Epidermal melanocyte (primary cell): ENCODE results near the gene ISLR2.
A peak's percentile ranks its signal among the peaks of the same experiment; 100 is the strongest.
"Not testable (repeated sequence)": the region's sequence is repeated elsewhere in the genome, so short reads cannot be mapped to it uniquely, and the experiment has no call there.

Experiments
- DNase-seq: peaks from one replicate; pipeline ENCODE4 v3.0.0; 2011; ENCODE audit warnings: low spot score; ENCODE audit not compliant: insufficient read length

ISLR2 gene

GRCh38 chr15:74130155-74130848, at the start of gene ISLR2:
Gene ISLR2 (plus strand): TSS chr15:74130586. CDS start chr15:74132755, 2,169 bp downstream.
- no peak for DNase-seq

- not testable (repeated sequence) for DNase-seq
Observed at GRCh38 chr15:74082450-74082849, 47.9 kb upstream of the ISLR2 start, which contains the start of gene GOLGA6A. Gene GOLGA6A (minus strand): TSS chr15:74082550. CDS start chr15:74082509, 41 bp downstream.

GRCh38 chr15:74094567-74094966, 35.8 kb upstream of the ISLR2 start:
- DNase-seq = not testable (repeated sequence)

GRCh38 chr15:74095610-74096009, 34.8 kb upstream of the ISLR2 start:
- DNase-seq = not testable (repeated sequence)

- not testable (repeated sequence) for DNase-seq
Observed at GRCh38 chr15:74096753-74097474, 33.5 kb upstream of the ISLR2 start.

GRCh38 chr15:74099963-74100733, 30.2 kb upstream of the ISLR2 start:
- peak; percentile 83 for DNase-seq

GRCh38 chr15:74108111-74108510, 22.3 kb upstream of the ISLR2 start:
- DNase-seq = no peak

- not testable (repeated sequence) for DNase-seq
Observed at GRCh38 chr15:74108611-74109010, 21.8 kb upstream of the ISLR2 start.

- DNase-seq = no peak
Observed at GRCh38 chr15:74109713-74110112, 20.7 kb upstream of the ISLR2 start.

GRCh38 chr15:74120426-74120825, 10.0 kb upstream of the ISLR2 start:
- no peak for DNase-seq

GRCh38 chr15:74121039-74121438, 9.3 kb upstream of the ISLR2 start:
- no peak for DNase-seq

- no peak for DNase-seq
Observed at GRCh38 chr15:74121858-74122257, 8.5 kb upstream of the ISLR2 start.

- no peak for DNase-seq
Observed at GRCh38 chr15:74122403-74123130, 7.8 kb upstream of the ISLR2 start.

GRCh38 chr15:74123131-74123429, 7.3 kb upstream of the ISLR2 start:
- no peak for DNase-seq

- no peak for DNase-seq
Observed at GRCh38 chr15:74123658-74124057, 6.7 kb upstream of the ISLR2 start.

GRCh38 chr15:74124196-74124595, 6.2 kb upstream of the ISLR2 start:
- DNase-seq = no peak

GRCh38 chr15:74124759-74125158, 5.6 kb upstream of the ISLR2 start:
- no peak for DNase-seq

- DNase-seq = peak; percentile 62
Observed at GRCh38 chr15:74127255-74127953, 3.0 kb upstream of the ISLR2 start.

GRCh38 chr15:74127954-74128784, 2.2 kb upstream of the ISLR2 start:
- no peak for DNase-seq
